Glomerular endothelial cell (primary cell): ENCODE measurements around the gene CASP5. TPM values are rescaled to one million over a fixed set of nuclear protein-coding genes. Genes with fewer than 3 reads are reported as not detected.

ENCODE experiments used
- DNase-seq: peaks from one replicate; pipeline ENCODE4 v3.0.0-alpha.2; 2011; ENCODE audit warnings: low read depth, low spot score; ENCODE audit errors: extremely low read depth
- total RNA-seq: library from RNA; depleted of rRNA; stranded (reverse); fragments of >200 nt; gene quantifications from 2 replicates; pipeline ENCODE4 v1.2.3, GENCODE V29; 2015

The CASP5 gene
- total RNA-seq, 1 donor from 2014 or later = not detected

GRCh38 chr11:104968355-104968855 lies 54.6 kb downstream of the CASP5 start, which contains the start of gene CASP4:
Gene CASP4, minus strand, starts transcription at chr11:104968574. Its CDS starts 49 bp downstream, at chr11:104968525.
- DNase-seq = peak; percentile 82

- peak; percentile 18 for DNase-seq
Observed at GRCh38 chr11:104967534-104968354, 55.2 kb downstream of the CASP5 start.

GRCh38 chr11:104965735-104966134 lies 57.2 kb downstream of the CASP5 start:
- DNase-seq = no peak

GRCh38 chr11:104964247-104964646 lies 58.7 kb downstream of the CASP5 start:
- DNase-seq = no peak

GRCh38 chr11:104962852-104963251 lies 60.1 kb downstream of the CASP5 start:
- DNase-seq = no peak

GRCh38 chr11:104957280-104957679 lies 65.7 kb downstream of the CASP5 start:
- no peak for DNase-seq

GRCh38 chr11:104956528-104956927 lies 66.4 kb downstream of the CASP5 start:
- DNase-seq = no peak

GRCh38 chr11:104946907-104947306 lies 76.1 kb downstream of the CASP5 start:
- peak; percentile 47 for DNase-seq

Other genes with a start within 250 kb of the CASP5 start
- gene CASP12, start 124.7 kb downstream of the CASP5 start, total RNA-seq = 1.0 and 3.0 TPM in 2 replicates
- gene CASP4, start 54.6 kb downstream of the CASP5 start, total RNA-seq = 159 and 1,759 TPM in 2 replicates
- 32.0 and 40.8 TPM in 2 replicates for gene CASP1, start 12.0 kb upstream of the CASP5 start, total RNA-seq
- 54.7 and 116 TPM in 2 replicates for gene CARD16, start 22.2 kb upstream of the CASP5 start, total RNA-seq
- gene CARD18, start 116.6 kb upstream of the CASP5 start, total RNA-seq = not detected in 2 replicates